Stimulated activated memory B cell treated with anti-CD40 and anti-IgM and Interleukin-4, amounts not matched to agents 10 μg/mL and 1 μg/mL and 100 μg/mL, for 72 hours (primary cell): ENCODE measurements around the gene SMAD1.

ENCODE experiments used
- ATAC-seq: fragments of 150-1000 bp; cut with Tn5 transposase; 2 replicates; pipeline ENCODE4 v1.10.0; 2021
- H3K27ac Mint-ChIP-seq: one replicate; pipeline ENCODE4 v1.8.0; 2022; ENCODE audit warnings: mild to moderate bottlenecking, mixed read lengths
- H3K27me3 Mint-ChIP-seq: one replicate; pipeline ENCODE4 v1.8.0; 2022; ENCODE audit warnings: mixed read lengths
- H3K36me3 Mint-ChIP-seq: one replicate; pipeline ENCODE4 v1.8.0; 2022; ENCODE audit warnings: mixed read lengths
- H3K4me1 Mint-ChIP-seq: one replicate; pipeline ENCODE4 v1.8.0; 2022; ENCODE audit warnings: mixed read lengths
- H3K4me3 Mint-ChIP-seq: one replicate; pipeline ENCODE4 v1.8.0; 2022; ENCODE audit warnings: mild to moderate bottlenecking, moderate library complexity, mixed read lengths
- H3K9me3 Mint-ChIP-seq: one replicate; pipeline ENCODE4 v1.8.0; 2022; ENCODE audit warnings: mixed read lengths

SMAD1 gene

GRCh38 chr4:145481164-145481941, at the start of gene SMAD1:
TSS of gene SMAD1 (plus strand) at chr4:145481853. CDS start at chr4:145514614, 32,761 bp downstream.
- Mint-ChIP-seq H3K9me3 (peaks cover 5% of the 10 kb centered on the region), H3K27ac (no peak within 1 kb of the TSS), H3K4me3 (peak within 1 kb of the TSS; percentile 70), H3K27me3 (peaks cover 52% of the 10 kb centered on the region), H3K4me1 (peaks cover 12% of the 10 kb centered on the region), H3K36me3 (no peaks in the 10 kb centered on the region)
- ATAC-seq = peak; percentile 64

GRCh38 chr4:145433684-145434083, 48.0 kb upstream of the SMAD1 start:
- no peaks in the 10 kb centered on the region for H3K36me3 Mint-ChIP-seq
- H3K27me3 Mint-ChIP-seq = peaks cover 30% of the 10 kb centered on the region
- ATAC-seq = no peak
- no peaks in the 10 kb centered on the region for H3K4me1 Mint-ChIP-seq
- no peak overlapping the region for H3K4me3 Mint-ChIP-seq
- H3K27ac Mint-ChIP-seq = no peak overlapping the region
- H3K9me3 Mint-ChIP-seq = peaks cover 14% of the 10 kb centered on the region

GRCh38 chr4:145435646-145436045, 46.0 kb upstream of the SMAD1 start:
- Mint-ChIP-seq H3K27ac (no peak overlapping the region), H3K4me3 (no peak overlapping the region), H3K36me3 (no peaks in the 10 kb centered on the region), H3K9me3 (peaks cover 14% of the 10 kb centered on the region), H3K27me3 (peaks cover 34% of the 10 kb centered on the region), H3K4me1 (no peaks in the 10 kb centered on the region)
- no peak for ATAC-seq

DNA sequence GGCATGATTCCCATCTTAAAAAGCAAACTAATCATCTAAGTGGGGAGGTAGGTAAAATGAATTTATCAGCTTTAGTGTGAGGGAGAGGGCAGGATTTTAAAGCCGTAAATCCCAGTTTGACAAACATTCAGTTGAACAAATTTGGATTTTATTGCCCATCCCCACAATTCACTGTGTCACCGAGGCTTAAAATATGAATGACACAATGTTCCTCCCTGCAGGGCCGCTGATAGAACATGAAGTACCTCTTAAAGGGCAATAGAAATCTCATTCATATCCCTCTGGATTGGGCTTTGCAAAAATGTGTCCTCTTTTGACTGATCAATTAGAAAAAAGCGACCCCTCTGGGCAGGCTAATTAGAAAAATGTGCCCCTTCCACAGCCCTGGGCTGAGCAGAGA, 45.5 kb upstream of the SMAD1 start:
- no peaks in the 10 kb centered on the region for H3K36me3 Mint-ChIP-seq

DNA sequence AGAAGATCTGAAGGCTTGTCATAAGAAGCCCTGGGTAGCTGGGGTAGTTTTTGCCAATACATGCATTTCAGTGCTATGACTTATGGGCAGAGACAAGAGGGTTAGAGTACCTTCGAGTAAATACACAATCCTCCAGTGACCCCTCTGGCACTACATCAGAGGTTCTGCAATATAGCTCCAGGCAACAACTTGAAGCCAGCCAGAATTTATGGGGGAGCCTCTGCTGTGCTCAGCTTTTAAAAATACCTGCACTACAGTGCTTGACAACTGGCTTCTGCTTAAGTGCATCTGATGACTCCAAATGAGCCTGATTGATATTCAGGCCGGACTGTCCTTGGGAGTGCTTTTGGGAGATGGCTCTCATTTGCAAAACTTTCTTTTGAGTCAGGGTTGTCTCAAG, 44.9 kb upstream of the SMAD1 start:
- peaks cover 14% of the 10 kb centered on the region for H3K9me3 Mint-ChIP-seq
- H3K36me3 Mint-ChIP-seq = no peaks in the 10 kb centered on the region
- H3K4me1 Mint-ChIP-seq = no peaks in the 10 kb centered on the region
- no peak overlapping the region for H3K27ac Mint-ChIP-seq
- H3K4me3 Mint-ChIP-seq = no peak overlapping the region
- no peak for ATAC-seq
- H3K27me3 Mint-ChIP-seq = peaks cover 34% of the 10 kb centered on the region

More for the DNA sequence above, 45.5 kb upstream of the SMAD1 start:
- no peak overlapping the region for H3K27ac Mint-ChIP-seq
- H3K4me1 Mint-ChIP-seq = no peaks in the 10 kb centered on the region
- ATAC-seq = no peak
- H3K9me3 Mint-ChIP-seq = peaks cover 14% of the 10 kb centered on the region
- peaks cover 34% of the 10 kb centered on the region for H3K27me3 Mint-ChIP-seq
- no peak overlapping the region for H3K4me3 Mint-ChIP-seq

GRCh38 chr4:145437466-145437865, 44.2 kb upstream of the SMAD1 start:
- Mint-ChIP-seq H3K4me3 (no peak overlapping the region), H3K36me3 (no peaks in the 10 kb centered on the region), H3K27me3 (peaks cover 34% of the 10 kb centered on the region), H3K27ac (no peak overlapping the region), H3K9me3 (peaks cover 14% of the 10 kb centered on the region), H3K4me1 (no peaks in the 10 kb centered on the region)
- ATAC-seq = no peak

DNA sequence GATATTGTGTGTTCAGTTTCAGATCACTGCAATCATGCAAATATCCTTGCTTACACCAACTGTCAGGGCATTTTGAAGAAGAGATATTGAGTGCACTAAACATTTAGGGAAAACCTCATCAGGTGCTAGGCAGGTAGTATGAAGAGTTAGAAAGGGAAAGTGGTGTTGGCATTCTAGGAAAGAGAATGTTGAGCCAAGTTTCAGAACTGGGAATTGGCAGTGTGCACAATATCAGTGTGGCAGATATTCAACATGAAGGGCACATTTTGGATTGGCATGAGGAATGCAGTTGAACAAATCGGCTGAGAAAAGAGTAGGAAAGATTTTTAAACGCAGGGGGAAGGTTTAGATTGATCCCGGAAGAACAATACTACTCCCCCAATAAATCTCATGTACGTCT, 43.4 kb upstream of the SMAD1 start:
- H3K4me1 Mint-ChIP-seq = no peaks in the 10 kb centered on the region
- no peak for ATAC-seq
- H3K27me3 Mint-ChIP-seq = peaks cover 31% of the 10 kb centered on the region
- no peak overlapping the region for H3K27ac Mint-ChIP-seq
- H3K4me3 Mint-ChIP-seq = no peak overlapping the region
- H3K9me3 Mint-ChIP-seq = peaks cover 14% of the 10 kb centered on the region
- H3K36me3 Mint-ChIP-seq = no peaks in the 10 kb centered on the region

DNA sequence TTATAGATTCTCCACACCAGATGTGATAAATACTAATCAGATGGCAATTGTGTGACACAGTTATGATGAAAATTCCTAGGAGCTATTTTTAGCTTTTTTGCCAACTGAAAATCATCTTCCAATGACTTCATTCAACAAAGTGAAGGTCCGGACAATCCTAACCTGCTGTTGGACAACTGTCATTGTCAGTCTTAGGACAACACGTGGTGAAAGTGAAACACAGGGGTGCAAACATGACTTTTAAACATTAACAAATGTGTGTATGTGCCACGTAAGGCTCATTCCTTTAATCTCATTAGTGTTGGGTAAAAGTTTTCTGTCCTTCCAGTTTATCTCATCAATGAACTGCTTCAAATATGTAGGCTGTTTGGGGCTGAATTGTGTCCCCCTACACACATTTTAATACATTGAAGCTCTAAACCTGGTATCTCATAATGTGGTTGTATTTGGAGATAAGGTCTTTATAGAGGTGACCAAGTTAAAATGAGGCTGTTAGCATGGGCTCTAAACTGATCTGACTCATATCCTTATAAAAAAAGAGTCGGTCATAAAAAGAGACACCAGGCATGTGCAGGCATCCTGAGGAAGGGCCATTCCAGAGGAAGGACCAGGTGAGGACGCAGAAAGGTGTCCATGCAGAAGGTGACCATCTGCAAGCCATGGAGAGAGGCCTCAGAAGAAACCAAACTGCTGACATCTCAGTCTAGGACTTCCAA, 41.2 kb upstream of the SMAD1 start:
- ATAC-seq = no peak
- no peaks in the 10 kb centered on the region for H3K4me1 Mint-ChIP-seq
- no peak overlapping the region for H3K27ac Mint-ChIP-seq
- H3K36me3 Mint-ChIP-seq = no peaks in the 10 kb centered on the region
- H3K27me3 Mint-ChIP-seq = peaks cover 20% of the 10 kb centered on the region
- H3K9me3 Mint-ChIP-seq = peaks cover 2% of the 10 kb centered on the region
- no peak overlapping the region for H3K4me3 Mint-ChIP-seq

GRCh38 chr4:145446184-145446583, 35.5 kb upstream of the SMAD1 start:
- Mint-ChIP-seq H3K27ac (no peak overlapping the region), H3K36me3 (no peaks in the 10 kb centered on the region), H3K9me3 (peaks cover 7% of the 10 kb centered on the region), H3K27me3 (no peaks in the 10 kb centered on the region), H3K4me1 (no peaks in the 10 kb centered on the region), H3K4me3 (no peak overlapping the region)
- no peak for ATAC-seq

GRCh38 chr4:145451895-145452294, 29.8 kb upstream of the SMAD1 start:
- Mint-ChIP-seq H3K4me1 (no peaks in the 10 kb centered on the region), H3K27ac (no peak overlapping the region), H3K27me3 (peaks cover 15% of the 10 kb centered on the region), H3K4me3 (no peak overlapping the region), H3K9me3 (peaks cover 4% of the 10 kb centered on the region), H3K36me3 (no peaks in the 10 kb centered on the region)
- no peak for ATAC-seq

DNA sequence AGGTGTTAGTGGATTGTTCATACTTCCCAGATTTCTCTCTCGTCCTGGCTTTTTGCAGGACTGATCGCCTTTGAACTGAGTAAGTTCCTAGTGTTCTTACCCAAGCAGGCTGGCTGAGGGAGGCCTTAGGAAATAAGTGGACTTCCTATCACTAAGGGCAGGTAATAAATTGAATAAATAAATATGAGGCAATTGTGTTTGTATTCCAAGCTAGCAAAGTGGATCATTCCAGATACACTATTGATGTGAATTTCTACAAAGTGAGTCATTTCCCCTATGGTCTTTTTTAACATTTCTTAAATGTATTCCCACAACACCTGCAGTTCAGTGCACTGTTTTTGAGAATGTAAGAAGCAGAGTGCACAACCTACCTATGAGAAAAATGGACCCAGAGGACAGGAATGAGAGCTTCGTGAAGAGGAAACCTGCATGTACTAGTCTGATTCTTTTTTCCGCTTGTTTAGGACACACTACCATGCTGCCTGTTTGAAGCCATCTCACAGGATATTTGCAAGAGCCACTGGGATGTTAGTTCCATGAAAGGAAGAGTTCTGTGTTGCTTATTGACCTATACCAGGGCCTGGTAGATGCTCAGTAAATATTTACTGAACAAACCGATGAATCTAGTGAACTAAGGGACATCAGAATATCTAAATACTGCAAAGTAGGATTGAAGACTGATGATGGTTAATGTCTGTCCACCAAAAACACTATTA, 29.0 kb upstream of the SMAD1 start:
- no peak for ATAC-seq
- Mint-ChIP-seq H3K4me1 (no peaks in the 10 kb centered on the region), H3K9me3 (peaks cover 3% of the 10 kb centered on the region), H3K36me3 (no peaks in the 10 kb centered on the region), H3K4me3 (no peak overlapping the region), H3K27me3 (peaks cover 15% of the 10 kb centered on the region), H3K27ac (no peak overlapping the region)

DNA sequence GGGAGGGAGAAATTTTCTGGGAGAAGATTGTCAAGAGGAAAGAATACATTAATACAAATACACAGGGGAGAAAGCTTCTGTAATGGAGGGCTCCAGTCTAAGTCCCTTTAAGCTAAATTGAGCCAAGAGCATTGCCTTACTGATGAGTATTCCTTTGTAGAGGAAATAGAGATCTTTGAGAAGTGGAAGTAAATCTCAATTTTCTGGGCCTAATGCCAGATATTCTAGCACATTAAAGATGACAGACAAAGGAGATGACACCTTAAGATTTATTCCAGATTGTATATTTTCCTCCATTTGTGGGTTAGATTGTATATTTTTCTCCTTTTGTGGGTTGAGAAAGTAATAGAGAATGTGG, 28.5 kb upstream of the SMAD1 start:
- Mint-ChIP-seq H3K4me1 (no peaks in the 10 kb centered on the region), H3K9me3 (peaks cover 3% of the 10 kb centered on the region), H3K27ac (no peak overlapping the region), H3K36me3 (no peaks in the 10 kb centered on the region), H3K27me3 (peaks cover 15% of the 10 kb centered on the region), H3K4me3 (no peak overlapping the region)
- no peak for ATAC-seq

DNA sequence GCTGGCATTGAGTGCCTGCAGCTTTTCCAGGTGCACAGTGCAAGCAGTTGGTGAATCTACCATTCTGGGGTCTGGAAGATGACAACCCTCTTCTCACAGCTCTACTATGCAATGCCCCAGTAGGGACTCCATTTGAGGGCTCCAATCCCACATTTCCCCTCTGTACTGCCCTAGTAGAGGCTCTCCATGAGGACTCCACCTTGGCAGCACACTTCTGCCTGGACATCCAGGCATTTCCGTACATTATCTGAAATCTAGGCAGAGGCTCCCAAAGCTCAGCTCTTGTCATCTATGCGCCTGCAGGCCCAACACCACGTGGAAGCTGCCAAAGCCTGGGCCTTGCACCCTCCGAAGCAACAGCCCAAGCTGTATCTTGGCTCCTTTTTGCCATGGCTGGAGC, 8.4 kb upstream of the SMAD1 start:
- ATAC-seq = no peak
- Mint-ChIP-seq H3K4me3 (no peak overlapping the region), H3K4me1 (no peaks in the 10 kb centered on the region), H3K27ac (no peak overlapping the region), H3K9me3 (peaks cover 8% of the 10 kb centered on the region), H3K36me3 (peaks cover 6% of the 10 kb centered on the region), H3K27me3 (peaks cover 28% of the 10 kb centered on the region)

DNA sequence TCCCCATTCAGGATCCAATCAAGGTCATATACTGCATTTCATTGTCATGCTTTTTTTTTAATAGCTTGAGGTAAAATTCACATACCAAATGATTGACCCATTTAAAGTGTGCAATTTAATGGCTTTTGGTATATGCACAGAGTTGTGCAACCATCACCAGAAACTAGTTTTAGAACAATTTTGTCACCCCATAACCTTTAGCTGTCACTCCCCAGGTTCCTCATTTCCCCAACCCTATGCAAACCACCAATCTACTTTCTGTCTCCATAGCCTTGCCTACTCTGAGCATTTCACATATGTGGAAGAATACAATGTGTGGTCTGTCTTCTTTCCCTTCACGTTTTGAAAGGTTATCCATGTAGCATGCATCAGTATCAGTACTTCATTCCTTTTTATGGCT, 1.4 kb upstream of the SMAD1 start:
- Mint-ChIP-seq H3K4me1 (peaks cover 12% of the 10 kb centered on the region), H3K36me3 (no peaks in the 10 kb centered on the region), H3K27me3 (peaks cover 61% of the 10 kb centered on the region), H3K9me3 (peaks cover 5% of the 10 kb centered on the region), H3K27ac (no peak overlapping the region), H3K4me3 (peak overlapping the region; percentile 70)
- ATAC-seq = peak; percentile 31

- no peak overlapping the region for H3K27ac Mint-ChIP-seq
- ATAC-seq = peak; percentile 52
- H3K9me3 Mint-ChIP-seq = peaks cover 5% of the 10 kb centered on the region
- peaks cover 12% of the 10 kb centered on the region for H3K4me1 Mint-ChIP-seq
- peak overlapping the region; percentile 52 for H3K4me3 Mint-ChIP-seq
- H3K36me3 Mint-ChIP-seq = no peaks in the 10 kb centered on the region
- H3K27me3 Mint-ChIP-seq = peaks cover 47% of the 10 kb centered on the region
These were observed 222 bp downstream of the SMAD1 start for GRCh38 chr4:145481942-145482208.
